A673 (cell line): Measurements from ENCODE around the gene PCLO. TPM values are rescaled to one million over a fixed set of nuclear protein-coding genes. Genes with fewer than 3 reads are reported as not detected.

Source experiments
- BruUV-seq: library from RNA; stranded (reverse); fragments of 400-500 nt; replicated peaks from 2 replicates; lab custom pipeline; 2021; lab: Mats Ljungman, UMichigan
- CTCF ChIA-PET: fragments of 300-600 bp; sonication (Branson Sonifier 250); formaldehyde crosslinking; loops from one replicate; lab custom pipeline; 2022; ENCODE audit warnings: antibody characterized with exemption; lab: Charles Lee
- POLR2A ChIA-PET: fragments of 300-600 bp; sonication (Branson Sonifier 250); formaldehyde crosslinking; loops from one replicate; lab custom pipeline; 2022; ENCODE audit warnings: antibody characterized with exemption; ENCODE audit not compliant: low non-redundant PET; lab: Charles Lee
- DNase-seq: peaks from one replicate; pipeline ENCODE4 v3.0.0-alpha.2; 2015; ENCODE audit warnings: low spot score
- H3K27ac ChIP-seq: fragments of 200-600 bp; sonication (generic); 2 replicates; pipeline ENCODE4 v1.5.1; 2016; ENCODE audit warnings: mixed run types, low read depth, mild to moderate bottlenecking, mixed read lengths, antibody characterized with exemption, low read length; ENCODE audit not compliant: poor library complexity, severe bottlenecking
- H3K27me3 ChIP-seq: fragments of 200-600 bp; sonication (generic); replicated peaks from 2 replicates; pipeline ENCODE4 v1.6.1; 2017; ENCODE audit warnings: mixed run types, low read depth, mild to moderate bottlenecking, mixed read lengths, antibody characterized with exemption, low read length; ENCODE audit not compliant: insufficient read depth, poor library complexity
- H3K36me3 ChIP-seq: fragments of 200-600 bp; sonication (generic); 2 replicates; pipeline ENCODE4 v1.6.1; 2016; ENCODE audit warnings: mixed run types, mild to moderate bottlenecking, mixed read lengths, antibody characterized with exemption, low read length; ENCODE audit not compliant: insufficient read depth, poor library complexity, severe bottlenecking
- H3K4me1 ChIP-seq: fragments of 200-600 bp; sonication (generic); 2 replicates; pipeline ENCODE4 v1.6.1; 2017; ENCODE audit warnings: mixed run types, mild to moderate bottlenecking, mixed read lengths, antibody characterized with exemption, low read length; ENCODE audit not compliant: insufficient read depth, poor library complexity, severe bottlenecking
- H3K4me3 ChIP-seq: fragments of 200-600 bp; sonication (generic); 2 replicates; pipeline ENCODE4 v1.5.1; 2016; ENCODE audit warnings: low read depth, mixed run types, mild to moderate bottlenecking, mixed read lengths, low read length; ENCODE audit not compliant: poor library complexity, severe bottlenecking
- H3K9me3 ChIP-seq: fragments of 200-600 bp; sonication (generic); 2 replicates; pipeline ENCODE4 v1.6.1; 2016; ENCODE audit warnings: mixed run types, low read depth, mild to moderate bottlenecking, mixed read lengths, antibody characterized with exemption, low read length; ENCODE audit not compliant: poor library complexity, severe bottlenecking
- EZH2 ChIP-seq: fragments of 200-600 bp; sonication (generic); IDR thresholded peaks from 2 replicates; pipeline ENCODE4 v1.6.1; 2017; ENCODE audit warnings: borderline replicate concordance, low read depth, mild to moderate bottlenecking, mixed read lengths, antibody characterized with exemption, low read length; ENCODE audit not compliant: poor library complexity, severe bottlenecking
- intact Hi-C: fragments of 100-400 bp; cut with micrococcal nuclease; formaldehyde crosslinking; loops from one replicate; pipeline ENCODE4 v1.10.0; 2022; ENCODE audit not compliant: unreplicated experiment
- total RNA-seq: library from RNA; stranded (reverse); gene quantifications from 2 replicates; pipeline ENCODE4 v1.2.3, GENCODE V29; 2021
- TF ChIP-seq, protein P1 (sequence below): fragments of 300-800, 200-600 bp; sonication (generic); conservative IDR thresholded peaks from 2 replicates; pipeline ENCODE4 v1.5.1; 2017; ENCODE audit warnings: low read depth, mild to moderate bottlenecking, antibody characterized with exemption, low read length, moderate library complexity, mixed read lengths

The PCLO gene
- total RNA-seq, 1 experiment from 2014 or later, result 2.1 TPM

DNA sequence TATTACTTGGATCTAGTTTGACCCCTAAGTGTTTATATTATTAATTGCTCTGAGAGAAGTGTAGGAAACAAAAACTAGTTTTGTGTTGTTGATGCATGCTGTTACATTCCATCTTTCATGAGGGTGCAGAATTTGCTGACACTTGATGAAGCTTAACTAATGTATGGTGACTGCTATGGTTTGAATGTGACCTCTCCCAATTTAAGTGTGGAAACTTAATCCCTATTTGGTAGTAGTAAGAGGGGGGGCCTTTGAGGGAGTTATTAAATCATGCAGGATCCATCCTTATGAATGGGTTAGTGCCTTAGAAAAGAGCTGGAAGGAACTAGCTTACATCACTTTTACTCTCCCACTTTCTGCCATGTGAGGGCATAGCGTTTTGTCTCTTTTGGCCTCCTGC lies 142.5 kb downstream of the PCLO start:
- H3K27me3 ChIP-seq, result peaks cover 6% of the 10 kb centered on the region
- POLR2A ChIA-PET, result interaction anchor here (0.6 kb wide), 1 partner anchor 11 kb away, joined by 3 read pairs; no protein-coding TSS in a partner anchor

DNA sequence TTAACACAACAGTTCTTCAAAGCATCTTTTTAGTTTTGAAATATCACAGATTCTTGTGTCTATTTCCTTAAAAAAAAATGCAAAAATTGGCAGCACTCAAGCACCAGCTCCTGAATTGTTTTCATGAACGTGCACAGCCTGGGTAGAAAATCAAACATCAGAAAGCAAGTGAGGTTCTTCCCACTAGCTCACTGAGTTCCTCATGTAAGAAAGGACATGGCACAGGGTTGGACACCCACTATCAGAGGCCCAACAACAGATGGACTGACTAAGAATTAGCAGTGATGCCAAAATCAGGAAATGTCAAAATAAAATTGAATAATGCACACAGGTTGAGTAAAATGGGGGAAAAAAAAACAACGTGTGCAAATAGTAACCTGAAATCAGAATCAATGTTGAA lies 146.8 kb downstream of the PCLO start:
- TF ChIP-seq EZH2, result no peak
- TF ChIP-seq, protein P1, sequence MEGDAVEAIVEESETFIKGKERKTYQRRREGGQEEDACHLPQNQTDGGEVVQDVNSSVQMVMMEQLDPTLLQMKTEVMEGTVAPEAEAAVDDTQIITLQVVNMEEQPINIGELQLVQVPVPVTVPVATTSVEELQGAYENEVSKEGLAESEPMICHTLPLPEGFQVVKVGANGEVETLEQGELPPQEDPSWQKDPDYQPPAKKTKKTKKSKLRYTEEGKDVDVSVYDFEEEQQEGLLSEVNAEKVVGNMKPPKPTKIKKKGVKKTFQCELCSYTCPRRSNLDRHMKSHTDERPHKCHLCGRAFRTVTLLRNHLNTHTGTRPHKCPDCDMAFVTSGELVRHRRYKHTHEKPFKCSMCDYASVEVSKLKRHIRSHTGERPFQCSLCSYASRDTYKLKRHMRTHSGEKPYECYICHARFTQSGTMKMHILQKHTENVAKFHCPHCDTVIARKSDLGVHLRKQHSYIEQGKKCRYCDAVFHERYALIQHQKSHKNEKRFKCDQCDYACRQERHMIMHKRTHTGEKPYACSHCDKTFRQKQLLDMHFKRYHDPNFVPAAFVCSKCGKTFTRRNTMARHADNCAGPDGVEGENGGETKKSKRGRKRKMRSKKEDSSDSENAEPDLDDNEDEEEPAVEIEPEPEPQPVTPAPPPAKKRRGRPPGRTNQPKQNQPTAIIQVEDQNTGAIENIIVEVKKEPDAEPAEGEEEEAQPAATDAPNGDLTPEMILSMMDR, result no peak
- Histone ChIP-seq H3K36me3 (no peaks in the 10 kb centered on the region), H3K4me3 (no peak overlapping the region), H3K27me3 (peaks cover 14% of the 10 kb centered on the region), H3K9me3 (no peaks in the 10 kb centered on the region), H3K27ac (no peak overlapping the region), H3K4me1 (no peaks in the 10 kb centered on the region)
- CTCF ChIA-PET, result no interaction called here
- no peak for DNase-seq
- BruUV-seq, result no TSS peak
- POLR2A ChIA-PET, result no interaction called here
- intact Hi-C loops, result no loop called here

More for the DNA sequence above, 142.5 kb downstream of the PCLO start:
- Histone ChIP-seq H3K36me3 (no peaks in the 10 kb centered on the region), H3K4me3 (no peak overlapping the region), H3K4me1 (no peaks in the 10 kb centered on the region), H3K9me3 (no peaks in the 10 kb centered on the region), H3K27ac (no peak overlapping the region)
- intact Hi-C loops, result no loop called here
- TF ChIP-seq, protein P1, result no peak
- TF ChIP-seq EZH2, result no peak
- DNase-seq, result no peak
- no TSS peak for BruUV-seq
- CTCF ChIA-PET, result no interaction called here

DNA sequence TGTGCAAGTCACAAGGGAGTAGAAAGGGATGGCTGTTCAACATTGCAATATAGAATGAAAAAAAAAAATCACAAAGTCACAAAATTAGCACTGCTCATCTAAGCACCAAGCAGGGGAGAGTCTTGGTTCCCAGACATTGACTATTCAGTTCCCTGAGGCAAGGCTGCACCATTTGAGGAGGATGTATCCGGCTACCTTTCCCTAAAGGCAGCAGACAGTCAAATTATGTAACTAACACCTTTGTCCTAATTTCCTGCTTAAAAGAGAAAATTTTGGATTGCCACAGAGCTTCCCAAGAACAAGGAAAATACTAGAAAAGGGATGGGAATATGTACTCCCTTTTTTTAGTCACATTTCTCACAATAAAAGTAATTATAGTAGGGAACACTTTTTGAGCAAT lies 148.1 kb downstream of the PCLO start:
- TF ChIP-seq, protein P1, result no peak
- TF ChIP-seq EZH2, result no peak
- CTCF ChIA-PET, result no interaction called here
- H3K4me1 ChIP-seq, result no peaks in the 10 kb centered on the region
- no peak overlapping the region for H3K27ac ChIP-seq
- DNase-seq, result no peak
- no peaks in the 10 kb centered on the region for H3K9me3 ChIP-seq
- intact Hi-C loops, result no loop called here
- no TSS peak for BruUV-seq
- POLR2A ChIA-PET, result no interaction called here
- H3K36me3 ChIP-seq, result no peaks in the 10 kb centered on the region
- no peak overlapping the region for H3K4me3 ChIP-seq
- peaks cover 18% of the 10 kb centered on the region for H3K27me3 ChIP-seq
